ENCODE results near the gene ABCA3.

DNA sequence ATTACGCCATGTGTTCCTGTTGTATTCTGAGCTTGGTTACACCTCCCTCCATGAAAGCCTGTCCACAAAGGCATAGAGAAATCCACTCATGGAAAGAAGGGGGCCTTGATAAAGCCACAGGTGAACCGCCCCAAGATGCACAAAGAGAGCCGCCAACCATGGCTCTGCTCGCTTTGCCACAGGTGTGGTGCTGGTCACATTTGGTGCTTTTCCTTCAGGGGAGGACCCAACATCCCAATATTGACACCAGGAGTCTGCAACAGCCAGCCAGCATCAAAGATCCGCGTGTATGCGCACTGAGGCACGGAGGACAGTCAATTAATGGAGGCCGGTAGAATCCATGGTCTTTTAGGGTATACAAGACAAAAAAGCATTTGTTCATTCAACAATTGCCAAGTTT, 7.3 kb downstream of the ABCA3 start:
- TF ChIP-seq, protein P1, sequence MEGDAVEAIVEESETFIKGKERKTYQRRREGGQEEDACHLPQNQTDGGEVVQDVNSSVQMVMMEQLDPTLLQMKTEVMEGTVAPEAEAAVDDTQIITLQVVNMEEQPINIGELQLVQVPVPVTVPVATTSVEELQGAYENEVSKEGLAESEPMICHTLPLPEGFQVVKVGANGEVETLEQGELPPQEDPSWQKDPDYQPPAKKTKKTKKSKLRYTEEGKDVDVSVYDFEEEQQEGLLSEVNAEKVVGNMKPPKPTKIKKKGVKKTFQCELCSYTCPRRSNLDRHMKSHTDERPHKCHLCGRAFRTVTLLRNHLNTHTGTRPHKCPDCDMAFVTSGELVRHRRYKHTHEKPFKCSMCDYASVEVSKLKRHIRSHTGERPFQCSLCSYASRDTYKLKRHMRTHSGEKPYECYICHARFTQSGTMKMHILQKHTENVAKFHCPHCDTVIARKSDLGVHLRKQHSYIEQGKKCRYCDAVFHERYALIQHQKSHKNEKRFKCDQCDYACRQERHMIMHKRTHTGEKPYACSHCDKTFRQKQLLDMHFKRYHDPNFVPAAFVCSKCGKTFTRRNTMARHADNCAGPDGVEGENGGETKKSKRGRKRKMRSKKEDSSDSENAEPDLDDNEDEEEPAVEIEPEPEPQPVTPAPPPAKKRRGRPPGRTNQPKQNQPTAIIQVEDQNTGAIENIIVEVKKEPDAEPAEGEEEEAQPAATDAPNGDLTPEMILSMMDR (IDR thresholded peaks at IDR 0.05) = no peak
- TF ChIP-seq POLR2A (IDR thresholded peaks at IDR 0.05) (no peak), POLR2AphosphoS5 (IDR thresholded peaks at IDR 0.05) (no peak)

All from prostate gland (tissue), 2 donors.